Nephron progenitor cell (in vitro differentiated cells): ENCODE measurements around the gene NTM.
"Not testable (repeated sequence)": the region's sequence is repeated elsewhere in the genome, so short reads cannot be mapped to it uniquely, and the experiment has no call there.

ENCODE experiments used
- DNase-seq: peaks from one replicate; pipeline ENCODE4 v3.0.0; 2021
- H3K27ac Mint-ChIP-seq: 2 replicates; pipeline ENCODE4 v1.8.0; 2021; ENCODE audit warnings: mild to moderate bottlenecking, moderate library complexity, mixed read lengths
- H3K27me3 Mint-ChIP-seq: 2 replicates; pipeline ENCODE4 v1.8.0; 2021; ENCODE audit warnings: mild to moderate bottlenecking, low read depth, mixed read lengths; ENCODE audit not compliant: poor library complexity
- H3K36me3 Mint-ChIP-seq: 2 replicates; pipeline ENCODE4 v1.8.0; 2021; ENCODE audit warnings: low read depth, mixed read lengths
- H3K4me1 Mint-ChIP-seq: 2 replicates; pipeline ENCODE4 v1.8.0; 2021; ENCODE audit warnings: mixed read lengths
- H3K4me3 Mint-ChIP-seq: 2 replicates; pipeline ENCODE4 v1.8.0; 2021; ENCODE audit warnings: mild to moderate bottlenecking, moderate library complexity, mixed read lengths
- H3K9me3 Mint-ChIP-seq: 2 replicates; pipeline ENCODE4 v1.8.0; 2021; ENCODE audit warnings: mild to moderate bottlenecking, moderate library complexity, mixed read lengths
- CTCF ChIP-seq: fragments of 200-600 bp; sonication (generic); IDR thresholded peaks from 2 replicates; pipeline ENCODE4 v1.5.0; 2021; ENCODE audit warnings: antibody characterized with exemption

The NTM gene

GRCh38 chr11:132064987-132065620 lies 694.7 kb downstream of the NTM start:
- Mint-ChIP-seq H3K9me3 (peaks cover 36% of the 10 kb centered on the region), H3K4me1 (peaks cover 13% of the 10 kb centered on the region), H3K36me3 (peaks cover 9% of the 10 kb centered on the region), H3K4me3 (no peak overlapping the region), H3K27ac (no peak overlapping the region), H3K27me3 (peaks cover 10% of the 10 kb centered on the region)
- no peak for DNase-seq
- no peak for TF ChIP-seq CTCF

GRCh38 chr11:132068556-132068955 lies 698.1 kb downstream of the NTM start:
- H3K27ac Mint-ChIP-seq = no peak overlapping the region
- DNase-seq = no peak
- peaks cover 9% of the 10 kb centered on the region for H3K36me3 Mint-ChIP-seq
- no peak for TF ChIP-seq CTCF
- peaks cover 37% of the 10 kb centered on the region for H3K4me1 Mint-ChIP-seq
- peaks cover 4% of the 10 kb centered on the region for H3K27me3 Mint-ChIP-seq
- H3K9me3 Mint-ChIP-seq = peaks cover 36% of the 10 kb centered on the region
- H3K4me3 Mint-ChIP-seq = no peak overlapping the region

GRCh38 chr11:132069593-132069992 lies 699.2 kb downstream of the NTM start:
- DNase-seq, H3K36me3 Mint-ChIP-seq, H3K4me3 Mint-ChIP-seq, H3K27ac Mint-ChIP-seq, H3K27me3 Mint-ChIP-seq: not testable (repeated sequence)
- Mint-ChIP-seq H3K9me3 (peaks cover 36% of the 10 kb centered on the region), H3K4me1 (peaks cover 39% of the 10 kb centered on the region)

- H3K4me1 Mint-ChIP-seq = peaks cover 31% of the 10 kb centered on the region
- peaks cover 33% of the 10 kb centered on the region for H3K9me3 Mint-ChIP-seq
- H3K27ac Mint-ChIP-seq, H3K27me3 Mint-ChIP-seq, H3K36me3 Mint-ChIP-seq, DNase-seq, H3K4me3 Mint-ChIP-seq: not testable (repeated sequence)
Measured at GRCh38 chr11:132070907-132071306, 700.5 kb downstream of the NTM start.

- Mint-ChIP-seq H3K9me3 (peaks cover 21% of the 10 kb centered on the region), H3K4me3 (no peak overlapping the region)
- DNase-seq = no peak
Measured at GRCh38 chr11:132072044-132072857, 701.8 kb downstream of the NTM start.

GRCh38 chr11:132072858-132073211 lies 702.4 kb downstream of the NTM start:
- Mint-ChIP-seq H3K4me1 (peaks cover 31% of the 10 kb centered on the region), H3K9me3 (peaks cover 17% of the 10 kb centered on the region), H3K27me3 (peaks cover 4% of the 10 kb centered on the region), H3K36me3 (no peaks in the 10 kb centered on the region), H3K4me3 (no peak overlapping the region), H3K27ac (no peak overlapping the region)
- TF ChIP-seq CTCF = no peak
- DNase-seq = no peak

More at GRCh38 chr11:132072044-132072857, 701.8 kb downstream of the NTM start:
- no peak overlapping the region for H3K27ac Mint-ChIP-seq
- peaks cover 31% of the 10 kb centered on the region for H3K4me1 Mint-ChIP-seq
- no peak for TF ChIP-seq CTCF
- H3K27me3 Mint-ChIP-seq = peaks cover 4% of the 10 kb centered on the region
- no peaks in the 10 kb centered on the region for H3K36me3 Mint-ChIP-seq

- peaks cover 4% of the 10 kb centered on the region for H3K27me3 Mint-ChIP-seq
Measured at GRCh38 chr11:132073787-132074186, 703.4 kb downstream of the NTM start.

More at GRCh38 chr11:132073787-132074186, 703.4 kb downstream of the NTM start:
- no peak for DNase-seq
- Mint-ChIP-seq H3K27ac (no peak overlapping the region), H3K4me1 (peaks cover 31% of the 10 kb centered on the region), H3K4me3 (no peak overlapping the region), H3K36me3 (no peaks in the 10 kb centered on the region), H3K9me3 (peaks cover 10% of the 10 kb centered on the region)
- TF ChIP-seq CTCF = no peak
